NAMALWA (cell line): ENCODE data around the gene UGT1A1.
"Not testable (repeated sequence)": the region's sequence is repeated elsewhere in the genome, so short reads cannot be mapped to it uniquely, and the experiment has no call there.

Experiments
- DNase-seq: peaks from one replicate; pipeline ENCODE4 v3.0.0-alpha.2; 2015; ENCODE audit warnings: low spot score

UGT1A1 gene

DNA sequence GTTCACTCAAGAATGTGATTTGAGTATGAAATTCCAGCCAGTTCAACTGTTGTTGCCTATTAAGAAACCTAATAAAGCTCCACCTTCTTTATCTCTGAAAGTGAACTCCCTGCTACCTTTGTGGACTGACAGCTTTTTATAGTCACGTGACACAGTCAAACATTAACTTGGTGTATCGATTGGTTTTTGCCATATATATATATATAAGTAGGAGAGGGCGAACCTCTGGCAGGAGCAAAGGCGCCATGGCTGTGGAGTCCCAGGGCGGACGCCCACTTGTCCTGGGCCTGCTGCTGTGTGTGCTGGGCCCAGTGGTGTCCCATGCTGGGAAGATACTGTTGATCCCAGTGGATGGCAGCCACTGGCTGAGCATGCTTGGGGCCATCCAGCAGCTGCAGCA lies at the start of gene UGT1A1:
TSS of gene UGT1A1 (plus strand) at position 228 of the 400 bp plus-strand sequence. CDS start at position 246, 18 bp downstream.
- no peak for DNase-seq

DNA sequence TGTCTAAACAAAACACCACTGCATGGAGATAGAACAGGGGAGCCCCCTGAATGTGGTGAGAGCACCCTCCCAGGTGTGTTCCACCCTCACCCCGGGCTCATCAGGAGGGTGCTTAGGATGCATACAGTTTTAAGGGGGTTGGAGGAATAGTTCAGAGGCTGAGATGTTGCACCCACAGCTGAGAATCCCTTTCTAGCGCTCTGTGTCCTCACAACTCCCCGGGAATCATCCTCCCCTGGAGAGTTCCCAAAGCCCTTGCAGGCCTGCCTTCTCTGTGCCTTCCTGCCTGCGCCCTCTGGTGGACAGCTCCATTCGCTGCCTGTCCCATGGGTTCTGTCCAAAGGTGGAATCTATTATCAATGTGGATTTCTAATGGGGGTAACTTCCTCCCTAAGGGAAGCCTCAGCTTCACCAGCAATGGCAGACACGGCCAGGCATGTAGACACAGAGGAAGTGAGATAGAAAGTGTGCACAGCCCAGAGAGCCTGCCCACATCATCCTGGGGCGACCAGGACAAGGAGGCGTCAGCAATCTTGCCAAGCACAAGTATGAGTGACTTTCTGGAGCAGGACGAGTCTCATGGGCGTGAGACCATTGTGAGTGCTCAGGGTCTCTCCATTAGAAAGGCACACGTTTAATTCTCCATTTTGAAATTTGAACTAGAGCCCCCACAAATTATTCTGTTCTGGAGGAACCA lies 48.6 kb upstream of the UGT1A1 start:
- peak; percentile 60 for DNase-seq

DNA sequence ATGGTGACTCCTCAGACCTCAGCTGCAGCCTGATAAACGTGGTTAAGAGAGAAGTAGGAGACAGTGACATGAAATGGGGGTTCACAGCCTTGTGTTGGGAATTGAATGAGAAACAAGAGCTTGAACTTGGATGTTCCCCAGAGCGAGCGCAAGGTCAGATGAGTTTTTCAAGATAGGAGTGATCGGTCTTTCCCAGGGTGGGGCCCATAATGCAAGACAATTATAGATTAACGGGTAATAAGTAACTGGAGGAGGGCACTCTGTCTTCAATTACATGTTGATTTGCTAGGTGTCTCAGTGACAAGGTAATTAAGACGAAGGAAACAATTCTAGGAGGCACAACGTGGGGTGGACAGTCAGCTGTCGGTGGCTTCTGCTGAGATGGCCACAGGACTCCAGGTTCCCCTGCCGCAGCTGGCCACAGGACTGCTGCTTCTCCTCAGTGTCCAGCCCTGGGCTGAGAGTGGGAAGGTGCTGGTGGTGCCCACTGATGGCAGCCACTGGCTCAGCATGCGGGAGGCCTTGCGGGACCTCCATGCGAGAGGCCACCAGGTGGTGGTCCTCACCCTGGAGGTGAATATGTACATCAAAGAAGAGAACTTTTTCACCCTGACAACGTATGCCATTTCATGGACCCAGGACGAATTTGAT lies 47.3 kb upstream of the UGT1A1 start, which contains the start of gene UGT1A5:
TSS of gene UGT1A5 (plus strand) at position 297 of the 651 bp plus-strand sequence. CDS start at position 382, 85 bp downstream.
- DNase-seq = no peak

DNA sequence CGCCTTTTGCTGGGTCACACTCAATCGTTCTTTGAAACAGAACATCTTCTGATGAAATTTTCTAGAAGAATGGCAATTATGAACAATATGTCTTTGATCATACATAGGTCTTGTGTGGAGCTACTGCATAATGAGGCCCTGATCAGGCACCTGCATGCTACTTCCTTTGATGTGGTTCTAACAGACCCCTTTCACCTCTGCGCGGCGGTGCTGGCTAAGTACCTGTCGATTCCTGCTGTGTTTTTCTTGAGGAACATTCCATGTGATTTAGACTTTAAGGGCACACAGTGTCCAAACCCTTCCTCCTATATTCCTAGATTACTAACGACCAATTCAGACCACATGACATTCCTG lies 46.8 kb upstream of the UGT1A1 start:
- no peak for DNase-seq

DNA sequence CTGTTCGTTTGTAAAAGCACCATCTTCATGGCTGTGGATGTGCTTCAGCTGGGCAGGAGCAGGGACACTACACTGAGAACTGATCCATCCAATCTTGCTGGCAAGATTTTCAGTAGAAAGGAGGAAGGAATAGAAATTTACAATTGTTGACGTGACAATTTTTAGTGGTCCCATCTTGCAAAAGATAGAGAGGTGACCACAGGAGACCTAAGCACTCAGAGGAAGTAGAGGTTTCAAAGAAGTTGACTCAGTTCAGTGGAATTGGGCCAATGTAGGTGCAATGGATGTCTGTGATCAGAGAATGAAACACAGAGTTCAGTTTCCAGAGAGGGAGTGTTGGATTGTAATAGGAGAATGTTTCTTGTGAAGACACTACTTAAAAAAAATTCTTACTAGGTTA lies 45.9 kb upstream of the UGT1A1 start:
- DNase-seq = no peak

DNA sequence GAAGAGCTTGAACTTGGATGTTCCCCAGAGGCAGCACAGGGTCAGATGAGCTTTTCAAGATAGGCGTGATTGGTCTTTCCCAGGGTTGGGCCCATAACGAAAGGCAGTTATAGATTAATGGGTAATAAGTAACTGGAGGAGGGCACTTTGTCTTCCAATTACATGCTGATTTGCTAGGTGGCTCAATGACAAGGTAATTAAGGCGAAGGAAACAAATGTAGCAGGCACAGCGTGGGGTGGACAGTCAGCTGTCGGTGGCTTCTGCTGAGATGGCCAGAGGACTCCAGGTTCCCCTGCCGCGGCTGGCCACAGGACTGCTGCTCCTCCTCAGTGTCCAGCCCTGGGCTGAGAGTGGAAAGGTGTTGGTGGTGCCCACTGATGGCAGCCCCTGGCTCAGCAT lies 41.5 kb upstream of the UGT1A1 start, which contains the start of gene UGT1A4:
TSS of gene UGT1A4 (plus strand) at position 185 of the 400 bp plus-strand sequence. CDS start at position 270, 85 bp downstream.
- DNase-seq = no peak

DNA sequence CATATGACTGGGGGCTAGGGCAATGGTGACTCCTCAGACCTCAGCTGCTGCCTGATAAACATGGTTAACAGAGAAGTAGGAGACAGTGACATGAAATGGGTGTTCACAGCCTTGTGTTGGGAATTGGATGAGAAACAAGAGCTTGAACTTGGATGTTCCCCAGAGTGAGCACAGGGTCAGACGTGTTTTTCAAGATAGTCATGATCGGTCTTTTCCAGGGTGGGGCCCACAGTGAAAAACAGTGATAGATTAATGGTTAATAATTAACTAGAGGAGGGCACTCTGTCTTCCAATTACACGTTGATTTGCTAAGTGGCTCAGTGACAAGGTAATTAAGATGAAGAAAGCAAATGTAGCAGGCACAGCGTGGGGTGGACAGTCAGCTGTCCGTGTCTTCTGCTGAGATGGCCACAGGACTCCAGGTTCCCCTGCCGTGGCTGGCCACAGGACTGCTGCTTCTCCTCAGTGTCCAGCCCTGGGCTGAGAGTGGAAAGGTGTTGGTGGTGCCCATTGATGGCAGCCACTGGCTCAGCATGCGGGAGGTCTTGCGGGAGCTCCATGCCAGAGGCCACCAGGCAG lies 31.3 kb upstream of the UGT1A1 start, which contains the start of gene UGT1A3:
TSS of gene UGT1A3 (plus strand) at position 320 of the 579 bp plus-strand sequence. CDS start at position 405, 85 bp downstream.
- DNase-seq = no peak

DNA sequence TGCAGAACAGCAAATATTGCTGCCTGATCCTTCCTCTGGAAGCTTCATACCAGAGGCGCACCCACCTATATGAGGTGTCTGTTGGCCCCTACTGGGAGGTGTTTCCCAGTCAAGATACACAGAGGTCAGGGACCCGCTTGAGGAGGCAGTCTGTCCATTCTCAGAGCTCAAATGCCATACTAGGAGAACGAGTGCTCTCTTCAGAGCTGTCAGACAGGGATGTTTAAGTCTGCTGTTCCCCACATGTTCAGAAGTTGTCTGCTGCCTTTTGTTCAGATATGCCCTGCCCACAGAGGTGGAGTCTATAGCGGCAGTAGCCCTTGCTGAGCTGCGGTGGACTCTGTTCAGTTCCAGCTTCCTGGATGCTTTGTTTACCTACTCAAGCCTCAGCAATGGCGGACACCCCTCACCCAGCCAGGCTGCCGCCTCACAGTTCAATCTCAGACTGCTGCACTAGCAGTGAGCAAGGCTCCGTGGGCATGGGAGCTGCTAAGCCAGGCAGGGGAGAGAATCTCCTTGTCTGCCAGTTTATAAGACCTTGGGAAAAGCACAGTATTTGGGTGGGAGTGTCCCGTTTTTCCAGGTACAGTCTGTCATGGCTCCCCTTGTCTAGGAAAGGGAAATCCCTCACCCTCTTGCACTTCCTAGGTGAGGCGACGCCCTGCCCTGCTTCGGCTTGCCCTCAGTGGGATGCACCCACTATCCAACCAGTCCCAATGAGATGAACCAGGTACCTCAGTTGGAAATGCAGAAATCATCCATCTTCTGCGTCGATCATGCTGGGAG lies 23.0 kb upstream of the UGT1A1 start:
- DNase-seq = not testable (repeated sequence)

DNA sequence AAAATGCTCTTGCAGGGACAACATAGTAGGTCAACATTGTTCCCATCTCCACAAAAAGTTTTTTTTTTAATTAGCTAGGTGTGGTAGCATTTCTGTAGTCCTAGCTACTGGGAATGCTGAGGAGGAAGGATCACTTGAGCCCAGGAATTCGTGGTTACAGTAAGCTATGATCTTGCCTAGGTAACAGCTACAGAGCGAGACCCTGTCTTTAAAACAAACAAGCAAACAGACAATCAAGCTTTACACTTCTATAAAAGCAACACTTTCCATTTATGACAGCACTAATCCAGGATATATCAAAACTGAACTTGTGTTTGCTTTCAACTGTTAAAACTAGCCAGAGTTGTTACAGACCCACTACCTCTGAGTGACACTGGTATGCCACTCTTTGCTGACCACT lies 19.2 kb upstream of the UGT1A1 start:
- no peak for DNase-seq

DNA sequence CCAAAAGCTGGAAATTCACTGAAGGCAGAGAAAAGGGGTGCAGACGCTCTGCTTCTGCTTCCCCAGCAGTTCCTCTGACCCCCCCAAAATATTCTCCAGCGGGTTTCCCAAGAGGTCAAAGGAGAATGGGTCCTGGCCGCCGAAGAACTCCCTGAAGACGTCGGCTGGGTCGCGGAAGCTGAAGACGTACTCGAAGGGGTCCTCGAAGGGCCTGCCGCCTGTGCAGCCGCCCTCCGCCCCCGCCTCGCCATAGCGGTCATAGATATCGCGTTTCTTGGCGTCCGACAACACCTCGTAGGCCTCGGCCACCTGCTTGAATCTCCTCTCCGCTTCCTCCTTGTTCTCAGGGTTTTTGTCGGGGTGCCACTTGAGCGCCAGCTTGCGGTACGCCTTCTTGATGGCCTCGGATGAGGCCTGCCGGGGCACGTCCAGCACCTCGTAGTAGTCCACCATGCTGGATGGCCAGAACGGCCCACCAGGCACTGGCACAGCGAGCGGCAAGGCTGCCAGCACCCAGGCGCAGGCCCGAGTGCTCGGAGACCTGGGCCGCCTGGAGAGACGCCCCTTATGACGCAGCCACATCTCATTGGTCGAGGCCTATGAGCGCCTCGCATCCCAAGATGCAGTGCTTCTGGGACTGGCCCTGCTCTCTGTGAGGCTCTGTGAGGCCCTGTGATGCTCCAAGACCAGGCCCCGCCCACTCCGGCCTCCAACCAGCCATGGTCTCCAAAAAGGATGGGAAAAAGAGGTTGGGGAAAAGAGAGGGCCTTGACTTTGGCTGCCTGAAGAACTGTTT lies 16.4 kb upstream of the UGT1A1 start:
- no peak for DNase-seq

DNA sequence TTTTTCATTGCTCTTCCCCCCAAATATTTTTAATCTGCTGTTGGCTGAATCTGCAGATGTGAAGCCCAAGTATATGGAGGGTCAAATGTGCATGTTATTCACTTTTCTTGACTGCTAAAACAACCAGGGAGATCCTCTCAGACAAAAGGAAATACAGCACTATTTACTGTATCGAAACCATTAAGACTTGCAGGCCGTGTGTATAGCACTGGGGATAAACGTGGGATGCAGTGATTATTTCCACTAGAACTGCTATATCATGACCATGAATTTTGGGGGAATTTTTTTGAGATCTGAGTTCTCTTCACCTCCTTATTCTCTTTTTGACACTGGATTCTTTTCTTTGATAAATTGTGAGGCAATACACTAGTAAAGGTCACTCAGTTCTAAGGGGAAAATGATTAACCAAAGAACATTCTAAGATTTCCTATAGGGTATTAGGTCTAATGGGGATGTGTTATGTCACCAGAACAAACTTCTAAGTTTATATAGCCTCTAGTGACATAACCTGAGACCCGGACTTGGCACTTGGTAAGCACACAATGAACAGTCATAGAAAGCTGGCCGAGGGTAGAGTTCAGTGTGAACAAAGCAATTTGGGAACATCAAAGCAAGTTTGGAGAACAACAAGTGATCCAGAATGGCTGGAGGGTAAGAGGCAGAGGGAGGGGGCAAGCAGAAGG lies 14.9 kb upstream of the UGT1A1 start:
- DNase-seq = no peak

DNA sequence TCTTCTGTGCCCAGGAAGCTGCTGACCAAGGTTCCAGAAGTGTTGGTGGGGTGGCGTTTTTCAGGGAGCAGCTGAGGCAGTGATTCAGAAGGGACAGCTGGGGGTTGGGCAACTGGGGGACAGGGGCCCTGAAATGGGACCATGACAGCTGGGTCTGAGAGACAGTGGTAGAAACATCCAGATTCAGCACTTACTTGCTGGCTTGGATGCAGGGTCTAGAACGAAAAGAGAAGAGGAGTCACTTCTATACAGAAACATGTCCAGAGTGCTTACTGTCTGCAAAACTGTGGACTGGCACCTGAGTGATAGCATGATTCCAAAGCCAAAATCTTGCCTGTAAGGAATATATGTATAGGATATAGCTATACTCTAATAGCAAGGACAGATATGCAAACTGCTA lies 14.2 kb upstream of the UGT1A1 start:
- not testable (repeated sequence) for DNase-seq

DNA sequence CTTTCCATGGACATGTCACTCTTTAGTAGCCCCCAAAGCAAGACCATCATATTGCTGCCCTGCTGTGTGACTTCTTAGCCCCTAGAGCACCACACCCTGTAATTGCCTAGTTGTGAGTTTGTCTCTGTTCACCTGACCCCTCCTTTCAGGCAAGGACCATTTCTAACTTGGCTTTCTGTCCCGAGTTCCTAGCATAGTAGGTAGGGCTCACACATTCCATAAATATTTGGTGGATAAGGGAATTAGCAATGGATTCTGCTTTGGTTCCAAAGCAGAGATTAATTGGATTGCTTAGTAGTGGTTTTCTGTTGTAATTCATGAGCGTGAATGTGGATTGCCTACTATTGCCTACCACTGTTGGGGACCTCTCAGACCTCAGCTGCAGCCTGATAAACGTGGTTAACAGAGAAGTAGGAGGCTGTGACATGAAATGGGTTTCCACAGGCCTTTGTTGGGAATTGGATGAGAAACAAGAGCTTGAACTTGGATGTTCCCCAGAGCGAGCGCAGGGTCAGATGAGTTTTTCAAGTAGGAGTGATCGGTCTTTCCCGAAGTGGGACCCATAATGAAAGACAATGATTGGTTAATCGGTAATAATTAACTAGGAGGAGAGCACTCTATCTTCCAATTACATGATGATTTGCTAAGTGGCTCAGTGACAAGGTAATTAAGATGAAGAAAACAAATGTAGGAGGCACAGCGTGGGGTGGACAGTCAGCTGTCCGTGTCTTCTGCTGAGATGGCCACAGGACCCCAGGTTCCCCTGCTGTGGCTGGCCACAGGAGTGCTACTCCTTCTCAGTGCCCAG lies 13.4 kb upstream of the UGT1A1 start:
- no peak for DNase-seq

DNA sequence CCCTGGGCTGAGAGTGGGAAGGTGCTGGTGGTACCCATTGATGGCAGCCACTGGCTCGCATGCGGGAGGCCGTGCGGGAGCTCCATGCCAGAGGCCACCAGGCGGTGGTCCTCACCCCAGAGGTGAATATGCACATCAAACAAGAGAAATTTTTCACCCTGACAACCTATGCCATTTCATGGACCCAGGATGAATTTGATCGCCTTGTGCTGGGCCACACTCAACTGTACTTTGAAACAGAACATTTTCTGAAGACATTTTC lies 12.9 kb upstream of the UGT1A1 start:
- no peak for DNase-seq

DNA sequence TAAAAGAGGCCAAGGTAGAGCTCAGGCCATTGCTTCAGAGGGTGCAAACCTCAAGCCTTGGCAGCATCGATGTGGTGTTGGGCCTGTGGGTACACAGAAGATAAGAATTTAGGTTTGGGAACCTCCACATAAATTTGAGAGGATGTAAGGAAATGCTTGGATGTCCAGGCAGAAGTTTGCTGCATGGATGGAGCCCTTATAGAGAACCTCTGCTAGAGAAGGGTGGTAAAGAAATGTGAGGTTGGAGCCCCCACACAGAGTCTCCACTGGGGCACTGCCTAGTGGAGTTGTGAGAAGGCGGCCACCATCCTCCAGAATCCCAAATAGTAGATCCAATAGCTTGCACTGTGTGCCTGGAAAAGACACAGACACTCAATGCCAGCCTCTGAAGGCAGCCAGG lies 9.4 kb upstream of the UGT1A1 start:
- not testable (repeated sequence) for DNase-seq

DNA sequence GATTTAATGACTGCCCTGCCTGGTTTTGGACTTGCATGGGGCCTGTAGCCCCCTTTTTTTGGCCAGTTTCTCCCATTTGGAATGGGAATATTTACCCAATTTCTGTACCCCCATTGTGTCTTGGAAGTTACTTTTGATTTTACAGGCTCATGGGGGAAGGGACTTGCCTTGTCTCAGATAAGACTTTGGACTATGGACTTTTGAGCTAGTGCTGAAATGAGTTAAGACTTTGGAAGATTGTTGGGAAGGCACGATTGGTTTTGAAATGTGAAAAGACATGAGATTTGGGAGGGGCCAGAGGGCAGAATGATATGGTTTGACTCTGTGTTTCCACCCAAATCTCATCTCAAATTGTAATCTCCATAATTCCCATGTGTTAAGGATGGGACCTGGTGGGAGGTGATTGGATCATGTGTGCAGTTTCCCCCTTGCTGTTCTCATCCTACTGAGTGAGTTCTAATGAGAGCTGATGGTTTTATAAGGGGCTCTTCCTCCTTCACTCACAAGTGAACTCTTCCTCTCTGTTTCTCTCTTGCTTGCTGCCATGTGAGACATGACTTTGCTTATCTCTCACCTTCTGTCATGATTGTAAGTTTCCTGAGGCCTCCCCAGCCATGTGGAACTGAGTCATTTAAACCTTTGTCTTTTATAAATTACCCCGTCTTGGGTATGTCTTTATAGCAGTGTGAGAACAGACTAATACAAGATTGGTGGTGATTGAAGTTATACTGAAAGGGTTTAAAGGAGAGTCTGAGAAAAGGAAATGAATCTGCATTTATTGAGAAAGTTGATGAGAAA lies 8.7 kb upstream of the UGT1A1 start:
- DNase-seq = not testable (repeated sequence)

DNA sequence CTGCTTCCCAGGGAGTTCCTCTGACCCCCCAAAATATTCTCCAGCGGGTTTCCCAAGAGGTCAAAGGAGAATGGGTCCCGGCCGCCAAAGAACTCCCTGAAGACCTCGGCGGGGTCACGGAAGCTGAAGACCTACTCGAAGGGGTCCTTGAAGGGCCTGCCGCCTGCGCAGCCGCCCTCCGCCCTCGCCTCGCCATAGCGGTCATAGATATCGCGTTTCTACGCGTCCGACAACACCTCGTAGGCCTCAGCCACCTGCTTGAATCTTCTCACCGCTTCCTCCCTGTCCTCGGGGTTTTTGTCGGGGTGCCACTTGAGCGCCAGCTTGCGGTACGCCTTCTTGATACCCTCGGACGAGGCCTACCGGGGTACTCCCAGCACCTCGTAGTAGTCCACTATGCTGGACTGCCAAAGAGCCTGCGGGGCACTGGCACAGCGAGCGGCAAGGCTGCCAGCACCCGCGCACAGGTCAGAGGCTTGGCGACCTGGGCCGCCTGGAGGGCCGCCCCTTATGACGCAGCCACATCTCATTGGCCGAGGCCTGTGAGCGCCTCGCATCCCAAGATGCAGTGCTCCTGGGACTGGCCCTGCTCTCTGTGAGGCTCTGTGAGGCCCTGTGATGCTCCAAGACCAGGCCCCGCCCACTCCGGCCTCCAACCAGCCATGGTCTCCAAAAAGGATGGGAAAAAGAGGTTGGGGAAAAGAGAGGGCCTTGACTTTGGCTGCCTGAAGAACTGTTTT lies 5.0 kb upstream of the UGT1A1 start:
- DNase-seq = no peak

DNA sequence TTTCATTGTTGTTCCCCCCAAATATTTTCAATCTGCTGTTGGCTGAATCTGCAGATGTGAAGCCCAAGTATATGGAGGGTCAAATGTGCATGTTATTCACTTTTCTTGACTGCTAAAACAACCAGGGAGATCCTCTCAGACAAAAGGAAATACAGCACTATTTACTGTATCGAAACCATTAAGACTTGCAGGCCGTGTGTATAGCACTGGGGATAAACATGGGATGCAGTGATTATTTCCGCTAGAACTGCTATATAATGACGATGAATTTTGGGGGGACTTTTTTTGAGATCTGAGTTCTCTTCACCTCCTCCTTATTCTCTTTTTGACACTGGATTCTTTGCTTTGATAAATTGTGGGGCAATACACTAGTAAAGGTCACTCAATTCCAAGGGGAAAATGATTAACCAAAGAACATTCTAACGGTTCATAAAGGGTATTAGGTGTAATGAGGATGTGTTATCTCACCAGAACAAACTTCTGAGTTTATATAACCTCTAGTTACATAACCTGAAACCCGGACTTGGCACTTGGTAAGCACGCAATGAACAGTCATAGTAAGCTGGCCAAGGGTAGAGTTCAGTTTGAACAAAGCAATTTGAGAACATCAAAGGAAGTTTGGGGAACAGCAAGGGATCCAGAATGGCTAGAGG lies 3.5 kb upstream of the UGT1A1 start:
- no peak for DNase-seq
